ENCODE measurements around the gene TM4SF5. TPM values are rescaled to one million over a fixed set of nuclear protein-coding genes. Genes with fewer than 3 reads are reported as not detected.

Gene TM4SF5
- total RNA-seq, 1 experiment from 2014 or later: not detected

GRCh38 chr17:4788807-4789700 is 17.4 kb downstream of the TM4SF5 start, which contains the start of gene GLTPD2:
Gene GLTPD2 (plus strand): TSS chr17:4788964. CDS start chr17:4789012, 48 bp downstream.
- H3K9me3 Mint-ChIP-seq (ENCODE audit: unreplicated experiment): no peaks in the 10 kb centered on the region
- POLR2A ChIA-PET: interaction anchor here (0.6 to 4.0 kb wide), 34 partner anchors 10 to 182 kb away, joined by 3 to 51 read pairs (median 6); partner anchors contain the start of genes ARRB2, CHRNE, MED11 and MINK1
- peaks cover 18% of the 10 kb centered on the region for H3K4me1 Mint-ChIP-seq (ENCODE audit: insufficient read depth, unreplicated experiment)
- H3K27me3 Mint-ChIP-seq (ENCODE audit: insufficient read depth, unreplicated experiment): peaks cover 1% of the 10 kb centered on the region
- peak within 1 kb of the TSS; percentile 93 for H3K27ac Mint-ChIP-seq (ENCODE audit: low read depth, unreplicated experiment)
- H3K4me3 Mint-ChIP-seq (ENCODE audit: unreplicated experiment): peak within 1 kb of the TSS; percentile 75
- DNase-seq (ENCODE audit: unreplicated experiment): no peak
- CTCF ChIA-PET: interaction anchor here (0.6 to 6.0 kb wide), 31 partner anchors 10 to 222 kb away, joined by 3 to 88 read pairs (median 5); partner anchors contain the start of genes CHRNE, MED11, PLD2 and RNF167
- no TSS peak for BruUV-seq (replicated peaks)
- TF ChIP-seq CTCF (IDR thresholded peaks at IDR 0.05; ENCODE audit: unreplicated experiment): no peak
- no peaks in the 10 kb centered on the region for H3K36me3 Mint-ChIP-seq (ENCODE audit: insufficient read depth, unreplicated experiment)
- intact Hi-C loops (cut with micrococcal nuclease): no loop called here

GRCh38 chr17:4789701-4789950 is 17.9 kb downstream of the TM4SF5 start:
- no peak for TF ChIP-seq CTCF (IDR thresholded peaks at IDR 0.05; ENCODE audit: unreplicated experiment)
- H3K27me3 Mint-ChIP-seq (ENCODE audit: insufficient read depth, unreplicated experiment): no peaks in the 10 kb centered on the region
- intact Hi-C loops (cut with micrococcal nuclease): no loop called here
- H3K4me1 Mint-ChIP-seq (ENCODE audit: insufficient read depth, unreplicated experiment): peaks cover 18% of the 10 kb centered on the region
- BruUV-seq (replicated peaks): no TSS peak
- H3K27ac Mint-ChIP-seq (ENCODE audit: low read depth, unreplicated experiment): peak overlapping the region; percentile 93
- no peaks in the 10 kb centered on the region for H3K36me3 Mint-ChIP-seq (ENCODE audit: insufficient read depth, unreplicated experiment)
- no peak for DNase-seq (ENCODE audit: unreplicated experiment)
- no peaks in the 10 kb centered on the region for H3K9me3 Mint-ChIP-seq (ENCODE audit: unreplicated experiment)
- CTCF ChIA-PET: interaction anchor here (0.6 to 6.0 kb wide), 25 partner anchors 10 to 179 kb away, joined by 3 to 88 read pairs (median 5); partner anchors contain the start of genes CHRNE, MED11, PLD2 and RNF167
- H3K4me3 Mint-ChIP-seq (ENCODE audit: unreplicated experiment): peak overlapping the region; percentile 75
- POLR2A ChIA-PET: interaction anchor here (0.6 to 4.0 kb wide), 35 partner anchors 10 to 182 kb away, joined by 3 to 51 read pairs (median 5); partner anchors contain the start of genes ARRB2, CHRNE, MED11 and MINK1

GRCh38 chr17:4789951-4790704 is 18.4 kb downstream of the TM4SF5 start:
- Mint-ChIP-seq H3K4me1 (ENCODE audit: insufficient read depth, unreplicated experiment) (peaks cover 18% of the 10 kb centered on the region), H3K27ac (ENCODE audit: low read depth, unreplicated experiment) (peak overlapping the region; percentile 93), H3K27me3 (ENCODE audit: insufficient read depth, unreplicated experiment) (no peaks in the 10 kb centered on the region), H3K9me3 (ENCODE audit: unreplicated experiment) (no peaks in the 10 kb centered on the region), H3K4me3 (ENCODE audit: unreplicated experiment) (peak overlapping the region; percentile 75), H3K36me3 (ENCODE audit: insufficient read depth, unreplicated experiment) (no peaks in the 10 kb centered on the region)
- no TSS peak for BruUV-seq (replicated peaks)
- POLR2A ChIA-PET: interaction anchor here (0.6 to 4.0 kb wide), 53 partner anchors 9 to 236 kb away, joined by 3 to 51 read pairs (median 4); partner anchors contain the start of genes ARRB2, CAMTA2, CHRNE and MED11
- intact Hi-C loops (cut with micrococcal nuclease): loop anchor here (1.0 kb wide), 4 partner anchors 43 to 92 kb away; partner anchors contain the start of genes ARRB2, MED11 and MINK1
- peak; percentile 95 for DNase-seq (ENCODE audit: unreplicated experiment)
- peak; percentile 70 for TF ChIP-seq CTCF (IDR thresholded peaks at IDR 0.05; ENCODE audit: unreplicated experiment)
- CTCF ChIA-PET: interaction anchor here (0.6 to 6.0 kb wide), 38 partner anchors 10 to 1004 kb away, joined by 3 to 88 read pairs (median 4); partner anchors contain the start of genes CHRNE, MED11, PLD2 and RNF167
